IPS DF 4.7 (cell line): Measurements from ENCODE around the gene ADCY9.

Experiments
- DNase-seq: peaks from one replicate; pipeline ENCODE4 v3.0.0-alpha.2; 2013; ENCODE audit warnings: low spot score; ENCODE audit errors: extremely low read depth

ADCY9 gene

GRCh38 chr16:4033951-4034350, 82.3 kb downstream of the ADCY9 start:
- DNase-seq: no peak

GRCh38 chr16:4032768-4033167, 83.5 kb downstream of the ADCY9 start:
- DNase-seq: no peak

- DNase-seq: no peak
Observed at GRCh38 chr16:4028144-4028543, 88.1 kb downstream of the ADCY9 start.

GRCh38 chr16:4026854-4027253, 89.4 kb downstream of the ADCY9 start:
- DNase-seq: no peak

DNA sequence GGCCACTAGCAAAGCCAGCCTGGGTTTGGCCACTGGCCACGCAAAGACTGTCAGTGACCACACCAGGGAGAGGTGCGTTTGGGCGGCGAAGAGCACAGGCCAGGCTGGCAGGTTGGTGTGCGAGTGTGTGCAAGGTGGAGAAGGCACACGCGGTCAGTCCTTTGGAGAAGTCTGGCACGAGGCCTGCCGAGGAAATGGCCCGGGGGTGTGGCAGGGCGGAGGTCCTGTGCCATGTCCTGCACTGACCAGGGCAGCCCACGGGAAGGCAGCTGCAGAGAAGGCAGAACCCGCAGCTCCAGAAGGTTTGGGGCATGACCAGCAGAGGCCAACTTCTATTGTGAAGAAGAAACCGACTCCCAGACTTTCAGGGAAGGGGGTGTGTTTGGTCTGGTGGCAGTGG, 90.8 kb downstream of the ADCY9 start:
- DNase-seq: no peak

DNA sequence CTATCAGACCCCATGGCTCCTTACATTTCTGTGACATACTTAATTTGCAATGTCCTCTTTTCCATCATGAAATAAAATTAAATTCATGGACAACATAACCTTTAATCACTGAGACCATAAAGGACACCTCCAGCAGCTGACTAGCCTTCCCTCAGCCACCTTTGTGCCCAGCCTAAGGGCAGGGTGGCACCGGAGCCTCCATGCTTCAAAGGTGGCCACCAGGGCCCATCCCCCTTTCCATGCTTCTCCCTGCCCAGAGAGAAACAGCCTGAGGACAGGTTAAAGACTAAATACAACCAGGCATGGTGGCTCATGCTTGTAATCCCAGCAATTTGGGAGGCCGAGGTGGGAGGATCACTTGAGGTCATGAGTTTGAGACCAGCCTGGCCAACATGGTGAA, 94.3 kb downstream of the ADCY9 start:
- DNase-seq: no peak

GRCh38 chr16:4021070-4021779, 95.0 kb downstream of the ADCY9 start:
- no peak for DNase-seq

DNA sequence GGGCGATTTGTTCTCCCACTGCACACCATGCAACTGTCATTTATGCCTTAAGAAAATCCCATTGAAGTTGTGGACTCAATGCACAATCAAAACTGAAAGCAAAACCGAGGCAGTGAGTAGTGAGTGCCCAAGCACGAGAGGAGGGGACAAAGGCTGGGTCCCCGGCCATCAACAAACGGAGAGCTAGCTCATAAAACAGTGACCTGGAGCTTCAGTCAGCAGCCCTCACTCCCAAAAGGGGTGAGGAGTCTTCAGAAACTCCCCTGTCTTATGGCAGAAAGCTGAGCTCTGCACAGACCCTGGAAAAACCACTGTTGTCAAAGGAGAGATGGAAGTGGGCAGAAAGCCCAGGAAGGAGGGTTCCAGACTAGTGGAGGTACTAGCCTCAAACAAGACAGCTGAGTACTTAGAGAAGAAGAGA, 96.9 kb downstream of the ADCY9 start:
- no peak for DNase-seq

DNA sequence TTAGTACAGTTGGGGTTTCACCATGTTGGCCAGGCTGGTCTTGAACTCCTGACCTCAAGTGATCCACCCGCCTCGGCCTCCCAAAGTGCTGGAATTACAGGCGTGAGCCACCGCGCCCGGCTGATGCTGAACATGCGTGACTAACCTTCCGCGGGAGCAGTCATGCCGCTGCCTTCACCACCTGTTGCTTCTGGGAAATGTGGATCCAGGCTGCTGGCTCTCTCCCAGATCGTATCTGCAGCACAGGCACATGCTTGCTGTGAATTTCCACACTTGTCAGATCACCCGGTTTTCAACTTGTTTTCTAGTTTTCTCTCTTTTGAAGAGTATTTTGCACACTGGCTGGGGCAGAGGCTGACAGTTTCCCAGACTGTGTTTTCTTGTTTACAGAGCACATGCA, 97.9 kb downstream of the ADCY9 start:
- DNase-seq: no peak

DNA sequence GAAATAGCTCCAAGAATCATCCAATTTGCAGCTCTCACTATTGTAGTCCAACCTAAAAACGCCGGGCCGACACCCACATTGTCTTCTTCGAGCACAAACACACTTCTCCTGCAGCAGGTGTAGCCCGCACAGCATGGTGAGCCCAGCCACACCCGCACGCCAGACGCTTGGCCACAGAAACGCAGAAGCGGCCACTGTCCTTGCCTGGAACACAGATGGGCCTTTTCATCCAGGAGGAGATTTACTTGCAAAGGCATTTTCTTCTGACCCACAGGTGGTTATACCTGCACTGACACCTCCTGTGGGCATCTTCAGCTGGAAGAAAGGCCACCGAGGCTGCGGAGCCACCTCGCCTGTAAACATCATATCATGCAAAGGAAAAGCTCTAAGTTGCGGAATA, 98.4 kb downstream of the ADCY9 start:
- no peak for DNase-seq

DNA sequence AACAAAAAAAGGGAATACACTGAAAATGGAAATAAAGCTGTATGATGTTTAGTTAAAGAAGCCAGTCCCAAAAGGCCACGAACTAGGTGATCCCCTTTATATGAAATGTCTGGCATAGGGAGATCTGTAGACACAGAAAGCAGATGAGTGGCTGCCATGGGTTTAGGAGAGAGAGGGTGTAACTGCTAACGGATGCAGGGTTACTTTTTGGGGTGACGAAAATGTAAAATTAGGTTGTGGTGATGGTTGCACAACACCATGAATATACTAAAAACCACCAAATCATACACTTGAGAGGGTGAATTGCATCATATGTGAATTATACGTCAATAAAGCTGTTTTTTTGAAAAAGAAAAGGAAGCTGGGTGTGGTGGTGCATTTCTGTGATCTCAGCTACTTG, 99.6 kb downstream of the ADCY9 start:
- no peak for DNase-seq

DNA sequence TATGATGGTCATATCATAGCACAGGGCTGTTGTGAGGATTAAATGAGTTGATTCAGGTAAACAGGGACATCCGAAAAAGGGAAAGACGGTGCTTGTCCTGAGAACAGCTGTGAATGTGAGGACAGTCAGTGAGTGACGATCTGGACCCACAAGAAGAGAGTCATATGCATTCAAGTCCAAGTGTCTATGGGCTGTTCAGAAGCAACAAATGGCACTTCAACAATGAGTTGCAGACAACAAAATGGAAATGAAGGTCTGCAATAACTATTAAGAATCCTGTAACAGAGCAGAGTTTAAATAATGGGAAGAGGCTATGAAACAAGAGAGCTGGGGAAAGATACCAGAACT, 100.3 kb downstream of the ADCY9 start:
- no peak for DNase-seq

DNA sequence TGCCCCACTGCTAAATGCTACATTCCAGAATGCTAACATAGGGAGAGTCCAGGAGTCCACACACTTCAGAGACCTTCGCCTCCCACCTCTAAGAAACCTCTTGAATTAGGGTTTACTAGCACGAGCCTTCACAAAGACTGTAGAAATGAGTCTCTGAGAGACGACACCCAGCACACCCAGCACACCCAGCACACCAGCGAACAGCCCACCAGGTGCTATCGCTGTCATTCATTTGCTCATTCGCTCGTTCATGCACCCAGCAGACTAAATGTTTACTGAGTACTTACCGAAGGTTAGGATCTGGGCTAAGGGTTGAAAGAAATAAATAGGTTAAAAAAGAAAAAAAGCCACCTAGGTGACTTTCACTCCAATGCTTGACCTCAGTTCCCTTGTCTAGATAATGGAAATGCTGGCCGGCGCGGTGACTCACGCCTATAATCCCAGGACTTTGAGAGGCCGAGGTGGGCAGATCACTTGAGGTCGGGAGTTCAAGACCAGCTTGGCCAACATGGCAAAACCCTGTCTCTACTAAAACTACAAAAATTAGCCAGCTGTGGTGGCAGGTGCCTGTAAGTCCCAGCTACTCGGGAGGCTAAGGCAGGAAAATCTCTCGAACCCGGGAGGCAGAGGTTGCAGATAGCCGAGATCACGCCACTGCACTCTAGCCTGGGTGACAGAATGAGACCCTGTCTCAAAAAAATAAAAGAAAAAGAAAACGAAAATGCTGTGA, 100.8 kb downstream of the ADCY9 start:
- no peak for DNase-seq

DNA sequence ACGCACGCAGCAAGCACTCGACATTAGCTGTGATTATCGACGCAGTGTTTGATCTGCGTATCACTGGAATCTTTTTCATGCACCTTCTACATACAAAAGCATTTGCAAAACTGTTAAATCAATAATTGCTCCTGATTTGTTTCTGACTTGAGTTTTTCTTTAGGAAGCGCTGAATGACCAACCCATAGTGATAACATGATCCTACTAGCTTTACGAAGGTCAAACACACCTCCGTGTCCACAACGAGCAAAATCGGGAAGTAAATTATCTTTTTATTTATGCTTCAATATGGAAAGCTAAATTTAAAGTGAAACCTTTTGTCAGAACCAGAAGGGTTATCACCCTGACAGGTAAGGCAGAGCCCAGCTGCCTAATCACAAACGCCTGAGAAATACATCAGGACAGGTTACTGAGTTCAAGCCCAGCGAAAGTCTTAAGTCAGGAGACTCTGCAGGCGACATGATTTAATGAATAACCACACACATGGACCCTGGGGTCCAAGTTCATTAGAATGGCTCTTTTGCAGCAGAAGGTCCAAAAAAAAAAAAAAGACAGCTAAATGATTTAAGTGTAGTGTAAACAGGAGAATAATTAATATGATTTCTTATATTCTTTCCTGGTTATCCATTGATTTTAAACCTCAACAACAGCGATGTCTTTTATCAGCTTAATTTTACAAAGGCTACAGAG, 104.2 kb downstream of the ADCY9 start:
- no peak for DNase-seq

- DNase-seq: no peak
Observed at GRCh38 chr16:4011225-4011939, 104.9 kb downstream of the ADCY9 start.

DNA sequence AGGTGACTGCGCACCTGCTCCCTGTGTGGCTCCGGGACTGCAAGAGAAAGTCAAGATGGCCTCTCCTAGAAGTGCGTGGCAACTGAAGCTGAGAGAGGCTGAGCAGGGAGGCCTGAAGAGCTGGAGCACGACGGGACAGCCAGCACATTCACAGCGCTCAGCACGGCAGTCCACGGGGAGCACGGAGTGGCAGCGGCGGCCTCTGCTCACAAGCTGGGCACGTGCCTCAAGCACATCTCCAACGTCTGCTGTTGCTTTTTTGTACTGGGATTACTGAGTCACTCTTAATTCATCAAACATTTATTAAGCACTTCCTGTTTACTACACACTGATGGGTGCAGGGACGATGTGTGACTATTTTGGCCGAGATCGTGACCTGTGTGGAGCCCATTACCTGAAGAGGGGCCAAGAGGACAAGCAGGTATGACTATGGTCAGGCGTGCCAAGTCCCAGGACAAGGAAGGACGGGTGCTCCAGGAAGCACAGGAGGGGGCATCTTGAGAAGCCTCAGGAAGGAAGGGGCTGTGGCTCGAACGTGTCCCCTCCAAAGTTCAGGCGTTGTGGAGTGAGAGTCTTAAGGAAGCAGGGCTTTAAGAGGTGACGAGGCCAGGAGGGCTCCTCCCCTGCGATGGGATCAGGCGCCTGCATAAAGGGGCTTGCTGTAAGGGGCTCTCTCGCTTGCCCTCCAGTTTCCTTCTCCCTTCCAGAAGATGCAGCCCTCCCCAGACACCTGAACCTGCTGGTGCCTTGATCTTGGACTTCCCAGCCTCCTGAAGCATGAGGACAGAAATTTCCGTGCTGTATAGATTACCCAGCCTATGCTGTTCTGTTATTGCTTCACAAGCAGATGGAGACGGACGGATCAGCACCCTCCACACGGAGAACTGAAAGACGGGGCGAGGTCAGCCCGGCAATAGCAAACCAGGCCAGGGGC, 105.8 kb downstream of the ADCY9 start:
- DNase-seq: no peak

DNA sequence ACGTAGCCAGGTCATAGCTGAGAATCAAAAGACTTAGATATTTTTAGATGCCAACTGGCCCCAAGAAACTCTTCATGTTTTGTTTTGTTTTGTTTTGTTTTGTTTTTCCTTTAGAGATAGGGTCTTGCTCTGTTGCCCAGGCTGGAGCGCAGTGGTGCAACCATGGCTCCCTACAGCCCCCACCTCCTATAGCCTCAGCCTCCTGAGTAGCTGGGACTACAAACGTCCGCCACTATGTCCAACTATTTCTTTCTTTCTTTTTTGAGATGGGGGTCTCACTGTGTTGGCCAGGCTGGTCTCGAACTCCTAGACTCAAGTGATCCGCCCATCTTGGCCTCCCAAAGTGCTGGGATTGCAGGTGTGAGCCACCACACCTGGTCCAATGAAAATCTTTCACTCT, 107.1 kb downstream of the ADCY9 start:
- no peak for DNase-seq

DNA sequence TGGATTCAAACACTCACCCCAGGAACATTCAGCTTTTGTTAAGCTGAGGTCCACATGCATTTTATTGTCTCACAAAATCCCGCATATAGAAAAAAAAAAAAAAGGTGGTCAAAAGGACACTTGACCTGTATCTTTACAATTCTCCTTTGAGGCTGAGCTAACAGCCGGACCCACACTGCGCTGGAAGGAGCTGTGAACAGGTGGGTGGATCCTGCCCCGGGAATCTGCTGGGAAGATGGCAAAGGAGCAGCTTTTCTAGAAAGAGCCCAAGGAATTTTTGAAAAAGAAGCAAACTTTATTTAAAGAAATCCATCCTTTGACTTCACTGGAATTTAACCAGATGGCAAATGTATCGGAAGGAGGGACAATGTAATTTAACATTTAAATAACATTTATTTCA, 108.1 kb downstream of the ADCY9 start:
- DNase-seq: no peak

DNA sequence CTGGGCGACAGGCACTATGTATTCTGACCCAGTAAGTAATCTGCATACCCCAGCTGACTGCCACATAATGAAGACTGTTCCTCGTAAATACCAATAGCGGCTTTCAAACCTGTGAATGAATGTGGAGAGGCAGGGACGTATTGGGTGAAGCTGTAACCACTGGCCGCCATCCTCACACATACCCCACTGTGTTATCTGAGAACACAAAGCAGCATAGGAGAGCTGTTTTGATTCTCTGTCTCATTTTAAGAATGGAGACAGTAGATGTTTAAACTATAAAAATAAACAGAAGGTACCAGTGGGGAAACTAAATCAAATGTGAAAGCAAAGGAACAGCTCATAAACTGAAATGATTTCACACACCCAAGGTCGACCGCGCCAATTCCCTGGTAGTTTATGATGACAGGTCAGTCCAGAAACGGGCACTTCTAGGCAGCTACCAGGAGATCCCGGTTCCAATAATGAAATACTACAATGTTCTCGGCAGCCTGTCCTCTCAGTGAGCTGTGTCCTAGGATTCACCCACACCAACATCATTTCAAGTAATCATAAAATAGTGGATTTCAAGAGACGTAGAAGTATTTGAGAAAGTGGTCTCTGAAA, 109.7 kb downstream of the ADCY9 start:
- no peak for DNase-seq

DNA sequence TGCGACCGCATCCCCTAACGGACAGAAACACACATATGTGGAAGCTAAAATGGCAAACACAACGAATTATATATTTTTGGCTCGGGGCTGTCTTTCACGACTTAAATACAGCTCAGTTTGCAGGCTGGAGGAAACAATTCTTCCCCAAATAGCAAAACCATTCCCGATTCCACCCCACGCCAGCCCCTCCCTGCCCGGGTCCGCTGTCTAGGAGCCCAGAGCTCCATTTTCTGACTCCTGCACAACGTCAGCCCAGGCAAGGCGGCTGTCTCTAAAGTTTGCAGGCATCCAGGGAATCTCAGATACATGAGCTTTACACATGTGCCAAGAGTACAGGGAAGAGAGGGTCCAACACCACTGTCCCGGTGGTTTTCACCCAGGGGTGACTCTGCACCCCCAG, 110.5 kb downstream of the ADCY9 start:
- DNase-seq: no peak

DNA sequence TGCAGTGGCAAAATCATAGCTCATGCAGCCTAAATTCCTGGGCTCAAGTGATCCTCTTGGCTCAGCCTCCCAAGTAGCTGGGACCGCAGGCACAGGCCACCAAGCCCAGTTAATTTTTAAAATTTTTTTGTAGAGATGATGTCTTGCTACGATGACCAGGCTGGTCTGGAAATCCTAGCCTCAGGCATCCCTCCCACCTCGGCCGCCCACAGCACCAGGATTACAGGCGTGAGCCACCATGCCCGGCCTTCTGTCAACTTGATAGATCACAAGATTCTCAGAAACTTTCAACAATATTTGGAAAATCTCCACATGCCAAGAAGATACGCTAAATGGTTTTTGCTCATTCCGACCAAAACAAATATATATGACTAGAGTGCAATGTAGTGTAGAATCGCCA, 111.0 kb downstream of the ADCY9 start:
- DNase-seq: no peak
